GM20000 (cell line): ENCODE data around the gene SLC26A4.

ENCODE experiments used
- DNase-seq: peaks from one replicate; pipeline ENCODE4 v3.0.0; 2012; ENCODE audit warnings: low spot score
- TF ChIP-seq, protein P1 (sequence below): IDR thresholded peaks from 2 replicates; pipeline ENCODE4 v1.5.1; 2012; ENCODE audit warnings: mild to moderate bottlenecking, control low read depth; ENCODE audit errors: extremely low read depth, missing control alignments

Gene SLC26A4

DNA sequence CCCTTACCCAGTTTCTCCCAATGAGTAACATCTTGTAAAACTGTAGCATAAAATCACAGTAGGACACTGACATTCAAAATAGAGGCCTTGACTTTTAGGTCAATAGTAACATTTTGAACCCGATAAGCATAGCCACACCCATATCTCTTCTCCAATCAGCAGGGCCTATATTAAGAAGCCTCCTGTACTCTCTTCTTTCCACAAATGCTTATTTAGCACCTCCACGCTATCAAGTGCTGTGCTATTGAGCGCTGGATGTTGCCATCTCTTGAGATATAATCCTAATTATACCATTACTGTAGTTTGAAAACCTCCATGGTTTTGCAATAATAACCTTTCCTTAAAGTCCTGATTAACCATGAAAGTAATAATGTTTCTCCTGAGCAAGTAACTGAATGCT is 43.2 kb downstream of the SLC26A4 start:
- no peak for DNase-seq
- TF ChIP-seq, protein P1, sequence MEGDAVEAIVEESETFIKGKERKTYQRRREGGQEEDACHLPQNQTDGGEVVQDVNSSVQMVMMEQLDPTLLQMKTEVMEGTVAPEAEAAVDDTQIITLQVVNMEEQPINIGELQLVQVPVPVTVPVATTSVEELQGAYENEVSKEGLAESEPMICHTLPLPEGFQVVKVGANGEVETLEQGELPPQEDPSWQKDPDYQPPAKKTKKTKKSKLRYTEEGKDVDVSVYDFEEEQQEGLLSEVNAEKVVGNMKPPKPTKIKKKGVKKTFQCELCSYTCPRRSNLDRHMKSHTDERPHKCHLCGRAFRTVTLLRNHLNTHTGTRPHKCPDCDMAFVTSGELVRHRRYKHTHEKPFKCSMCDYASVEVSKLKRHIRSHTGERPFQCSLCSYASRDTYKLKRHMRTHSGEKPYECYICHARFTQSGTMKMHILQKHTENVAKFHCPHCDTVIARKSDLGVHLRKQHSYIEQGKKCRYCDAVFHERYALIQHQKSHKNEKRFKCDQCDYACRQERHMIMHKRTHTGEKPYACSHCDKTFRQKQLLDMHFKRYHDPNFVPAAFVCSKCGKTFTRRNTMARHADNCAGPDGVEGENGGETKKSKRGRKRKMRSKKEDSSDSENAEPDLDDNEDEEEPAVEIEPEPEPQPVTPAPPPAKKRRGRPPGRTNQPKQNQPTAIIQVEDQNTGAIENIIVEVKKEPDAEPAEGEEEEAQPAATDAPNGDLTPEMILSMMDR = no peak

DNA sequence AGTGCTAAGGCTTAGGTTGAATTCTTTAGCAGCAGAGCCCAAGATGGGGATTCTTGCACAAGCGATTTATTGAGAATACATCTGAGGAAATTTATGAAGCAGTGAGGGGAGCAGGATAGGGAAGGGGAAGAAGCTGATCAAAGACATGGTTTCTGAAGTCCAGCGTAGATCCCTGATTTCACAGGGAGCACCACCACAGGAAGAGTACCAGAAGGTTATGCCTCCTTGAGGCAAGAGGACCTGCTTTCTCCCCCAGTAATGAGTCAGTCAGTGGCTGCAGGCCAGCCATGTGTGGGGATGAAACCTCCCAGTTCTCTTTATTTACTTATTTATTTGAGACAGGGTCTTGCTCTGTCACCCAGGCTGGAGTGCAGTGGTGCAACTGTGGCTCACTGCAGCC is 48.3 kb downstream of the SLC26A4 start:
- TF ChIP-seq, protein P1 = no peak
- DNase-seq = no peak

DNA sequence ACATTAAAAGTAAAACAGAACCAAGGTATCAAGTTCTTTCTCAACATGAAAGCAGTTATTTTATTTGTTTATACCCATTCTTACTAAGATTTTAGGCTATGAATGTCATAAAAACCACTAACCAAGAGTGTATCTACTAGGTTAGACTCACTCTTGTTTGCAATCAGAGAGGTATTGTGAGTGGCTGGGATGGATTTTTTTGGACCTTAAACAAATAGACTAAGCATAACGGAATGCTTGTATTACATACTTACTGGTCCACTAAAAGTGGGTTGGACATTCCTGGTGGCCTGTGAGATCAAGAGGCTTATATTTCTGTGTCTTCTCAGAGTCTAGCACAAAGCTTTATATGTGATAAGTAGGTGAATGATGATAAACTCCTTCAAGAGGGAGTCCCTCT is 50.7 kb downstream of the SLC26A4 start:
- no peak for DNase-seq
- TF ChIP-seq, protein P1 = no peak

DNA sequence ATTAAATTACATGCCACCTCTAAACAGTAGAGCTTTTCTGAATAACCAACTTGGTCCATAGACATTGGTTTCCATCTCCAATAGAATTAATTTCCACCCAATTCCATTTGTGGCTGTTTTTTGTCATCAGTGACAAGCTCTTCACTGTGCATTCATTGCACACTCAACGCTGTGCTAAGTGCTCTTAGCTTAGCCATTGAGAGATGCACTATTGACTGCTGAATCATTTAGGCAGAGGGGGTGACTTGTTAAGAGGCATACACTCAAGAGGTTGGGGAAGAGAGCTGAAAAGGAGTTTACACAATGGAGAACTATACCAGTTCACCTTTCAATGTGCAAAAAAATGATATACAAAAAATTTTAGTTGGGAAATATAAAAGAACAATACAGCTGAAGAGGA is 51.4 kb downstream of the SLC26A4 start:
- TF ChIP-seq, protein P1 = no peak
- DNase-seq = no peak

DNA sequence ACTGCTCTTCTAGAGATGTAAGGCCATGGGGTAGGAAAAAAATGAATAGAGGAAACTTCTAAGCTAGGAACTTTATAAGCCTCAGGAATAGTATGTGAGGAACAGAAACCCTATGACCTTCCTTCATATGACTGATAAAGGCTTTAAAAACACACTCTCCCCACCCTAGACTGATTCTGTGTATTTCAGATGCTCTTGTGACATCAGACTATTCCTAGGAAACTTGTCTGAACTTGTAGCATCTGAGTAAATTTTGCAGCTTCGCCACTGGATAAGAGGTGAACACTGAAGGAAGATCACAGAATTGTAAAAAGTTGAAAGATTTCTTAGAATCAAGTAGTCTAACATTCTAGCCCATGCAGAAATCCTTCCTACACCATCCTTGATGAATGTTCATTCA is 52.3 kb downstream of the SLC26A4 start:
- no peak for DNase-seq
- TF ChIP-seq, protein P1 = no peak

DNA sequence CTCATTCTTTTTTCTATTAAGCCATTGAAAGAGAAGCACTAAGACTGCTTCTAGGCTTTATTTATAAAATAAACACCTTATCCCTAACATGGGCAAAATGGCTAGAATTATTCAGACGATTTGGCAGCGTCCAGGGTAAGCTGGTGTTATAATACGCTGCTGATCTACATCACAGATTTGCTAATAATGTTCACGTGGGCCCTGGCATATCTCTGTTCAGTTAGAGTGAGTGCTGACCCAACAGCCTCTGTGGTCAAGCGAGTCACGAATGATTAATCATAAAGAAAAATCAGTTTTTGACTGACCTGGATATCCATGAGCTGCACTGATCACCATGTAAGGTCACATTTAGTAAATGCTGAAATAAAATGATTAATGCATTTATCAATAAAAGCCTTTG is 54.9 kb downstream of the SLC26A4 start:
- TF ChIP-seq, protein P1 = no peak

DNA sequence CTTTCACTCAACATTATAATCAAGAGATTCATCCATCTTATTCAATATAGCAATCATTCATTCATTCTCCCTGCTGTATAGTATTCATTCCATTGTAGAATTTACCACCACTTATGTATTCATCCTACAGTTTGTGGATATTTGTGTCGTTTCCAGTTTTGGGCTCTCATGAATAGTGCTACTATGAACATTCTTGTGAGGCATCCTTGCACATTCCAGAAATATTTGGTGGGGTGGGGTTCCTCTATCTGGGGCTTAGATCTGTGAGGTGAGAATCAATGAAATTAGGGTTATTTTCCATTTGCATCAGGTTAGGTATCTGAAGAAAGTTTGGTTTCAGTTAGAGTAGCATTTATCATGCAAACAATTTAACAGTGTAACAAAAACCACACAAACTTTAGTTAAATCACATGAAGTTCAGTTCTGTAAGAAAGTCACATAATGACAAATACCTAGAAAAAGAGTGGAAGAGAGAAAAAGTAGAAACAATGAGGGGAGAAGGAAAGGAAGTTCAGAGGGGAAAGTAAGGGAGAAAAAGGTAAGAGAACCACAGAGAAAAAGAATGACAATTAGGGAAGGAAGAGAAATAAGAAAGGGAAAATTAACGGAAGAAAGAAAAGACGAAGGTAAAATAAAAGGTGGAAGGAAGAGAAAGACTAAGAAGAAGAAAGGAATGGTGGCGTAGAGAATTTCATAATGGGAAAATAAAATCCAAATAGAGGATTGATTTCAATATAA is 58.0 kb downstream of the SLC26A4 start:
- TF ChIP-seq, protein P1 = no peak
- no peak for DNase-seq

More for the DNA sequence above, 54.9 kb downstream of the SLC26A4 start:
- no peak for DNase-seq
